WTC11 (cell line): ENCODE data around the gene FBXO42. TPM values are rescaled to one million over a fixed set of nuclear protein-coding genes. Genes with fewer than 3 reads are reported as not detected.
"Not testable (repeated sequence)": the region's sequence is repeated elsewhere in the genome, so short reads cannot be mapped to it uniquely, and the experiment has no call there.

Source experiments
- ATAC-seq: fragments of 200-7000 bp; cut with Tn5 transposase; 2 replicates; pipeline ENCODE4 v1.10.0; 2021; ENCODE audit warnings: mild to moderate bottlenecking, moderate library complexity
- CTCF ChIA-PET: fragments of 300-600 bp; sonication (Branson Sonifier 250); formaldehyde crosslinking; loops from one replicate; lab custom pipeline; 2021; ENCODE audit warnings: antibody characterized with exemption; lab: Charles Lee
- POLR2A ChIA-PET: fragments of 350-600 bp; sonication (Branson Sonifier 250); formaldehyde crosslinking; loops from one replicate; lab custom pipeline; 2021; ENCODE audit warnings: antibody characterized with exemption; lab: Charles Lee
- DNase-seq: peaks from one replicate; pipeline ENCODE4 v3.0.0; 2021; ENCODE audit warnings: low spot score
- H3K27ac Mint-ChIP-seq: 2 replicates; pipeline ENCODE4 v1.8.0; 2021; ENCODE audit warnings: mixed read lengths
- H3K27me3 Mint-ChIP-seq: 2 replicates; pipeline ENCODE4 v1.8.0; 2021; ENCODE audit warnings: low read depth, mild to moderate bottlenecking, moderate library complexity, mixed read lengths
- H3K36me3 Mint-ChIP-seq: 2 replicates; pipeline ENCODE4 v1.8.0; 2021; ENCODE audit warnings: mixed read lengths
- H3K4me1 Mint-ChIP-seq: 2 replicates; pipeline ENCODE4 v1.8.0; 2022; ENCODE audit warnings: mixed read lengths
- H3K4me3 Mint-ChIP-seq: 2 replicates; pipeline ENCODE4 v1.8.0; 2021; ENCODE audit warnings: mild to moderate bottlenecking, moderate library complexity, mixed read lengths
- H3K9me3 Mint-ChIP-seq: 2 replicates; pipeline ENCODE4 v1.8.0; 2021; ENCODE audit warnings: mixed read lengths
- AR ChIP-seq: fragments of 250-450 bp; sonication (Bioruptor Pico); IDR thresholded peaks from 2 replicates; pipeline ENCODE4 v1.9.0; 2021; ENCODE audit warnings: mild to moderate bottlenecking
- ATF3 ChIP-seq: sonication (generic); formaldehyde crosslinking; conservative IDR thresholded peaks from 2 replicates; pipeline ENCODE4 v1.8.1; 2022; ENCODE audit warnings: mild to moderate bottlenecking, missing genetic modification reagents
- CBFB ChIP-seq: sonication (generic); formaldehyde crosslinking; IDR thresholded peaks from 2 replicates; pipeline ENCODE4 v1.8.1; 2022; ENCODE audit warnings: mild to moderate bottlenecking, low read depth, missing genetic modification reagents
- CREB1 ChIP-seq: sonication (generic); formaldehyde crosslinking; IDR thresholded peaks from 2 replicates; pipeline ENCODE4 v1.8.0; 2023; ENCODE audit warnings: mild to moderate bottlenecking, missing genetic modification reagents
- E2F5 ChIP-seq: sonication (generic); formaldehyde crosslinking; IDR thresholded peaks from 2 replicates; pipeline ENCODE4 v1.8.1; 2022; ENCODE audit warnings: mild to moderate bottlenecking, moderate library complexity, missing genetic modification reagents
- EMX1 ChIP-seq: fragments of 250-450 bp; sonication (Bioruptor Pico); IDR thresholded peaks from 2 replicates; pipeline ENCODE4 v1.8.0; 2021; ENCODE audit warnings: mild to moderate bottlenecking
- FOXK1 ChIP-seq: sonication (generic); formaldehyde crosslinking; IDR thresholded peaks from 2 replicates; pipeline ENCODE4 v1.8.0; 2022; ENCODE audit warnings: mild to moderate bottlenecking, moderate library complexity, missing genetic modification reagents
- IRF1 ChIP-seq: sonication (generic); formaldehyde crosslinking; IDR thresholded peaks from 2 replicates; pipeline ENCODE4 v1.8.0; 2023; ENCODE audit warnings: missing genetic modification reagents
- NR2C2 ChIP-seq: sonication (generic); formaldehyde crosslinking; IDR thresholded peaks from 2 replicates; pipeline ENCODE4 v1.8.0; 2022; ENCODE audit warnings: mild to moderate bottlenecking, missing genetic modification reagents
- NR3C1 ChIP-seq: sonication (generic); formaldehyde crosslinking; conservative IDR thresholded peaks from 2 replicates; pipeline ENCODE4 v1.8.1; 2023; ENCODE audit warnings: low read depth, mild to moderate bottlenecking, missing genetic modification reagents
- RELA ChIP-seq: sonication (generic); formaldehyde crosslinking; IDR thresholded peaks from 2 replicates; pipeline ENCODE4 v1.8.1; 2022; ENCODE audit warnings: missing genetic modification reagents, mild to moderate bottlenecking, borderline replicate concordance
- SOX15 ChIP-seq: fragments of 250-450 bp; sonication (Bioruptor Pico); IDR thresholded peaks from 2 replicates; pipeline ENCODE4 v1.9.0; 2021; ENCODE audit warnings: mild to moderate bottlenecking
- TEAD4 ChIP-seq: sonication (generic); formaldehyde crosslinking; IDR thresholded peaks from 2 replicates; pipeline ENCODE4 v1.8.0; 2022; ENCODE audit warnings: mild to moderate bottlenecking, missing genetic modification reagents
- ZNF121 ChIP-seq: sonication (generic); formaldehyde crosslinking; IDR thresholded peaks from 2 replicates; pipeline ENCODE4 v1.8.0; 2023; ENCODE audit warnings: missing genetic modification reagents
- ZNF138 ChIP-seq: sonication (generic); formaldehyde crosslinking; conservative IDR thresholded peaks from 2 replicates; pipeline ENCODE4 v1.8.1; 2022; ENCODE audit warnings: mild to moderate bottlenecking, moderate library complexity, missing genetic modification reagents
- ZNF263 ChIP-seq: sonication (generic); formaldehyde crosslinking; IDR thresholded peaks from 2 replicates; pipeline ENCODE4 v1.8.1; 2022; ENCODE audit warnings: low read depth, mild to moderate bottlenecking, moderate library complexity, missing genetic modification reagents
- total RNA-seq: library from RNA; stranded (reverse); gene quantifications from 3 replicates; pipeline ENCODE4 v1.2.3, GENCODE V29; 2021

Gene FBXO42
- total RNA-seq, 1 experiment from 2014 or later: 17.5 TPM

GRCh38 chr1:16348414-16349182 lies 3.7 kb downstream of the FBXO42 start:
- DNase-seq: no peak
- Mint-ChIP-seq H3K27ac (no peak overlapping the region), H3K4me3 (no peak overlapping the region), H3K9me3 (no peaks in the 10 kb centered on the region), H3K27me3 (no peaks in the 10 kb centered on the region), H3K36me3 (no peaks in the 10 kb centered on the region), H3K4me1 (peaks cover 21% of the 10 kb centered on the region)
- ChIA-PET CTCF (interaction anchor here (1.1 kb wide), 1 partner anchor 15 kb away, joined by 3 read pairs; no protein-coding TSS in a partner anchor), POLR2A (no interaction called here)
- TF ChIP-seq ZNF138 (CRISPR knock-in tag): no peak
- ATAC-seq: no peak

GRCh38 chr1:16343276-16343675 lies 9.0 kb downstream of the FBXO42 start:
- DNase-seq, CTCF ChIA-PET, H3K27ac Mint-ChIP-seq, H3K36me3 Mint-ChIP-seq, POLR2A ChIA-PET, H3K27me3 Mint-ChIP-seq, ATAC-seq, H3K9me3 Mint-ChIP-seq, H3K4me1 Mint-ChIP-seq, H3K4me3 Mint-ChIP-seq: not testable (repeated sequence)

GRCh38 chr1:16342331-16343062 lies 9.8 kb downstream of the FBXO42 start:
- DNase-seq (no peak), ATAC-seq (no peak)
- CTCF ChIA-PET: no interaction called here
- POLR2A ChIA-PET: no interaction called here
- no peaks in the 10 kb centered on the region for H3K27me3 Mint-ChIP-seq
- H3K4me3 Mint-ChIP-seq: no peak overlapping the region
- peaks cover 8% of the 10 kb centered on the region for H3K4me1 Mint-ChIP-seq
- TF ChIP-seq AR (CRISPR knock-in tag) (no peak), CBFB (no peak), ZNF263 (CRISPR knock-in tag) (no peak), EMX1 (CRISPR knock-in tag) (no peak), SOX15 (CRISPR knock-in tag) (no peak), FOXK1 (CRISPR knock-in tag) (no peak), ATF3 (CRISPR knock-in tag) (no peak), RELA (CRISPR knock-in tag) (no peak), IRF1 (CRISPR knock-in tag) (no peak), CREB1 (CRISPR knock-in tag) (no peak), NR2C2 (CRISPR knock-in tag) (no peak), E2F5 (CRISPR knock-in tag) (no peak), NR3C1 (CRISPR knock-in tag) (no peak), TEAD4 (CRISPR knock-in tag) (no peak), ZNF121 (CRISPR knock-in tag) (no peak)
- TF ChIP-seq, all 79 proteins: peak for 0
- H3K27ac Mint-ChIP-seq: peak overlapping the region; percentile 89
- H3K36me3 Mint-ChIP-seq: no peaks in the 10 kb centered on the region
- H3K9me3 Mint-ChIP-seq: no peaks in the 10 kb centered on the region
